IgD-negative memory B cell (primary cell): Measurements from ENCODE around the gene DLGAP4. TPM values are rescaled to one million over a fixed set of nuclear protein-coding genes. Genes with fewer than 3 reads are reported as not detected.

Source experiments
- H3K27ac Mint-ChIP-seq, 3 donors: one replicate each; pipeline ENCODE4 v1.8.0; 2020 to 2022; ENCODE audit warnings: mild to moderate bottlenecking in 3 of 3, mixed read lengths in 3 of 3, moderate library complexity in 1 of 3
- H3K27me3 Mint-ChIP-seq: one replicate; pipeline ENCODE4 v1.8.0; 2021; ENCODE audit warnings: mixed read lengths
- H3K36me3 Mint-ChIP-seq: one replicate; pipeline ENCODE4 v1.8.0; 2020; ENCODE audit warnings: mild to moderate bottlenecking, mixed read lengths
- H3K4me1 Mint-ChIP-seq, 3 donors: one replicate each; pipeline ENCODE4 v1.8.0; 2020 to 2022; ENCODE audit warnings: mixed read lengths in 3 of 3, mild to moderate bottlenecking in 1 of 3
- H3K4me3 Mint-ChIP-seq, 4 donors: one replicate each; pipeline ENCODE4 v1.8.0; 2020 to 2022; ENCODE audit warnings: mild to moderate bottlenecking in 4 of 4, mixed read lengths in 4 of 4, moderate library complexity in 3 of 4
- H3K9me3 Mint-ChIP-seq, 3 donors: one replicate each; pipeline ENCODE4 v1.8.0; 2020 to 2021; ENCODE audit warnings: mixed read lengths in 3 of 3, mild to moderate bottlenecking in 1 of 3
- polyA plus RNA-seq: library from polyadenylated mRNA; unstranded; fragments of 300-500 nt; fragmentation: Illumina TruSeq; gene quantifications from one replicate; pipeline ENCODE4 v1.2.3, GENCODE V29; 2021

Gene DLGAP4
- polyA plus RNA-seq, 1 donor from 2014 or later, result 48.2 TPM

- Mint-ChIP-seq H3K36me3 (no peaks in the 10 kb centered on the region), H3K27ac (no peak overlapping the region), H3K4me3 (no peak overlapping the region), H3K27me3 (no peaks in the 10 kb centered on the region), H3K4me1 (peaks cover 0 to 1% (median 0%) of the 10 kb centered on the region in 3 donors), H3K9me3 (no peaks in the 10 kb centered on the region)
Measured at GRCh38 chr20:36454698-36455427, 148.7 kb downstream of the DLGAP4 start.

GRCh38 chr20:36455972-36456625 lies 150.0 kb downstream of the DLGAP4 start:
- Mint-ChIP-seq H3K36me3 (no peaks in the 10 kb centered on the region), H3K27me3 (no peaks in the 10 kb centered on the region), H3K9me3 (no peaks in the 10 kb centered on the region), H3K4me1 (peaks cover 4 to 6% (median 5%) of the 10 kb centered on the region in 3 donors), H3K4me3 (peak overlapping the region in 1 of 4 donors; percentile 59), H3K27ac (peak overlapping the region in 1 of 3 donors; percentile 28)

- Mint-ChIP-seq H3K27me3 (no peaks in the 10 kb centered on the region), H3K4me3 (peak overlapping the region; percentile 70 to 92 (median 80)), H3K36me3 (no peaks in the 10 kb centered on the region), H3K4me1 (peaks cover 19 to 31% (median 25%) of the 10 kb centered on the region in 3 donors), H3K27ac (peak overlapping the region; percentile 91 to 97 (median 93)), H3K9me3 (no peaks in the 10 kb centered on the region)
Measured at GRCh38 chr20:36460648-36461599, 154.8 kb downstream of the DLGAP4 start.

- no peaks in the 10 kb centered on the region for H3K27me3 Mint-ChIP-seq
- peaks cover 26 to 38% (median 32%) of the 10 kb centered on the region in 3 donors for H3K4me1 Mint-ChIP-seq
- H3K27ac Mint-ChIP-seq, result peak overlapping the region; percentile 93 to 99 (median 95)
Measured at GRCh38 chr20:36461600-36462439, 155.7 kb downstream of the DLGAP4 start.

GRCh38 chr20:36462440-36463211 lies 156.5 kb downstream of the DLGAP4 start:
- H3K4me1 Mint-ChIP-seq, result peaks cover 34 to 46% (median 40%) of the 10 kb centered on the region in 3 donors
- H3K36me3 Mint-ChIP-seq, result no peaks in the 10 kb centered on the region
- H3K27me3 Mint-ChIP-seq, result no peaks in the 10 kb centered on the region

More at GRCh38 chr20:36461600-36462439, 155.7 kb downstream of the DLGAP4 start:
- Mint-ChIP-seq H3K36me3 (no peaks in the 10 kb centered on the region), H3K9me3 (no peaks in the 10 kb centered on the region), H3K4me3 (peak overlapping the region; percentile 85 to 99 (median 94))

GRCh38 chr20:36463212-36464061 lies 157.3 kb downstream of the DLGAP4 start:
- Mint-ChIP-seq H3K27ac (peak overlapping the region; percentile 93 to 99 (median 95)), H3K27me3 (no peaks in the 10 kb centered on the region), H3K4me3 (peak overlapping the region; percentile 85 to 99 (median 94)), H3K9me3 (no peaks in the 10 kb centered on the region), H3K4me1 (peaks cover 36 to 52% (median 44%) of the 10 kb centered on the region in 3 donors), H3K36me3 (no peaks in the 10 kb centered on the region)

More at GRCh38 chr20:36462440-36463211, 156.5 kb downstream of the DLGAP4 start:
- peak overlapping the region; percentile 85 to 99 (median 94) for H3K4me3 Mint-ChIP-seq
- peak overlapping the region; percentile 93 to 99 (median 95) for H3K27ac Mint-ChIP-seq
- H3K9me3 Mint-ChIP-seq, result no peaks in the 10 kb centered on the region

GRCh38 chr20:36465109-36466080 lies 159.3 kb downstream of the DLGAP4 start:
- Mint-ChIP-seq H3K27ac (peak overlapping the region; percentile 93 to 99 (median 93)), H3K4me1 (peaks cover 46 to 63% (median 55%) of the 10 kb centered on the region in 3 donors), H3K27me3 (no peaks in the 10 kb centered on the region), H3K36me3 (peaks cover 2% of the 10 kb centered on the region), H3K9me3 (no peaks in the 10 kb centered on the region), H3K4me3 (peak overlapping the region; percentile 65 to 86 (median 84))

GRCh38 chr20:36466089-36466488 lies 159.9 kb downstream of the DLGAP4 start:
- Mint-ChIP-seq H3K27ac (peak overlapping the region; percentile 93), H3K36me3 (peaks cover 2% of the 10 kb centered on the region), H3K4me1 (peaks cover 47 to 64% (median 57%) of the 10 kb centered on the region in 3 donors), H3K9me3 (no peaks in the 10 kb centered on the region), H3K27me3 (no peaks in the 10 kb centered on the region), H3K4me3 (peak overlapping the region; percentile 65 to 86 (median 82))

GRCh38 chr20:36467076-36467999 lies 161.2 kb downstream of the DLGAP4 start:
- Mint-ChIP-seq H3K27ac (peak overlapping the region; percentile 93), H3K36me3 (peaks cover 2% of the 10 kb centered on the region), H3K27me3 (no peaks in the 10 kb centered on the region), H3K4me1 (peaks cover 55 to 70% (median 63%) of the 10 kb centered on the region in 3 donors), H3K4me3 (peak overlapping the region; percentile 61 to 86 (median 78)), H3K9me3 (no peaks in the 10 kb centered on the region)

GRCh38 chr20:36468149-36469000 lies 162.2 kb downstream of the DLGAP4 start:
- Mint-ChIP-seq H3K27me3 (no peaks in the 10 kb centered on the region), H3K4me1 (peaks cover 59 to 67% (median 62%) of the 10 kb centered on the region in 3 donors), H3K9me3 (no peaks in the 10 kb centered on the region), H3K27ac (peak overlapping the region; percentile 57 to 93 (median 72)), H3K36me3 (peaks cover 5% of the 10 kb centered on the region), H3K4me3 (peak overlapping the region; percentile 57 to 85 (median 73))
